HCT116 (cell line): ENCODE data around the gene IL23A.

Source experiments
- CBX3 ChIP-seq: IDR thresholded peaks from 2 replicates; pipeline ENCODE4 v1.6.1; 2012; ENCODE audit warnings: low read depth
- POLR2A ChIP-seq: IDR thresholded peaks from 2 replicates; pipeline ENCODE4 v1.7.0; 2011; ENCODE audit warnings: borderline replicate concordance; ENCODE audit not compliant: insufficient read depth, insufficient read length; ENCODE audit errors: extremely low read depth

DNA sequence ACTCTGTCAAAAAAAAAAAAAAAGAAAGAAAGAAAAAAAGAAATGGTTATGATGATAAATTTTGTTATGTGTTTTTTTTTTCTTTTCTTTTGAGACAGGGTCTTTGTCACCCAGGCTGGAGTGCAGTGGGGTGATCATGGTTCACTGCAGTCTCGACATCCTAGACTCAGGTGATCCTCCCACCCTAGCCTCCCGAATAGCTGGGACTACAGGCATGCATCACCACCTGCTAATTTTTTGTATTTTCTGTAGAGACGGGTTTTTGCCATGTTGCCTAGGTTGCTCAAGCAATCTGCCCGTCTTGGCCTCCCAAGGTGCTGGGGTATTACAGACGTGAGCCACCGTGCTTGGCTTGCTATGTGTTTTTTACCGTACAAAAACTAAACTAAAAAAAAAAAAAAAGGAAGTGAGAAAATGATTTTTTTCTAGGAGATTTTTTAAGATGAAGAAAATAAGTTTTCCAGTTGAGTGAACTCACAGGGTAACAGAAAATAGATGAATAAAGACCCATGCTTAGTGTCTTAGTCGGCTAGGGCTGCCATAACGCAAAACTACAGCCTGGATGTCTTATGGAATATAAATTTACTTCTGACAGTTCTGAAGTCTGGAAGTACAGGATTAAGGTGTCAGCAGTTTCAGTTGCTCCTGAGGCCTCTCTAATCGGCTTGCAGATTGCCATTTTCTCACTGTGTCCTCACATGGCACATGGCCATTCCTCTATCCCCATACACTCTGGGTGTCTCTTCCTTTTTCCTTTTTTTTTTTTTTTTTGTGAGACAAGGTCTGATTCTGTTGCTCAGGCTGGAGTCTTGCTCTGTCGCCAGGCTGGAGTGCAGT is 37.1 kb downstream of the IL23A start:
- TF ChIP-seq POLR2A (no peak), CBX3 (no peak)
